B cell (primary cell): ENCODE results near the gene TBC1D22B. TPM values are rescaled to one million over a fixed set of nuclear protein-coding genes. Genes with fewer than 3 reads are reported as not detected.

Experiments used
- ATAC-seq: fragments of 200-7000 bp; cut with Tn5 transposase; one replicate; pipeline ENCODE4 v1.10.0; 2021; ENCODE audit warnings: low read depth, mild to moderate bottlenecking, moderate number of reproducible peaks, moderate library complexity
- CTCF ChIA-PET: fragments of 350-600 bp; sonication (Branson Sonifier 250); formaldehyde crosslinking; loops from one replicate; lab custom pipeline; 2021; ENCODE audit warnings: antibody characterized with exemption, inconsistent platforms; lab: Charles Lee
- POLR2A ChIA-PET: fragments of 350-600 bp; sonication (Branson Sonifier 250); formaldehyde crosslinking; loops from one replicate; lab custom pipeline; 2021; ENCODE audit warnings: antibody characterized with exemption; lab: Charles Lee
- DNase-seq: peaks from one replicate; pipeline ENCODE4 v3.0.0; 2013
- H2AFZ ChIP-seq: 2 replicates; pipeline ENCODE4 v1.6.1; 2012; ENCODE audit warnings: mild to moderate bottlenecking, low read depth, low read length; ENCODE audit not compliant: insufficient read depth, poor library complexity, severe bottlenecking
- H3K27ac ChIP-seq, 2 donors: 1 replicate in 1 of 2; 2 replicates in 1 of 2; pipeline ENCODE4 v1.5.1; 2012 to 2013; ENCODE audit warnings: low read length in 2 of 2, mild to moderate bottlenecking in 2 of 2, moderate library complexity in 1 of 2
- H3K27me3 ChIP-seq, 4 experiments: fragments of 200-600 bp in 1 of 4; sonication (generic) in 1 of 4; replicated peaks in 1 of 4; 1 replicate in 2 of 4; 2 replicates in 2 of 4; pipeline versions ENCODE4 v1.6.1 to v1.7.0; 2013 to 2016; ENCODE audit warnings: low read length in 3 of 4, mild to moderate bottlenecking in 2 of 4, mixed read lengths in 1 of 4, moderate library complexity in 1 of 4; ENCODE audit not compliant: insufficient read depth in 4 of 4, control insufficient read depth in 3 of 4; ENCODE audit errors: control extremely low read depth in 1 of 4
- H3K36me3 ChIP-seq, 2 experiments: replicated peaks in 1 of 2; 1 replicate in 1 of 2; 2 replicates in 1 of 2; pipeline versions ENCODE4 v1.6.1 to v1.7.1; 2013; ENCODE audit warnings: low read length in 1 of 2; ENCODE audit not compliant: insufficient read depth in 2 of 2, control insufficient read depth in 1 of 2; ENCODE audit errors: control extremely low read depth in 1 of 2, extremely low read depth in 1 of 2
- H3K4me1 ChIP-seq, 2 donors: fragments of 200-600 bp in 1 of 2; sonication (generic) in 1 of 2; 1 replicate in 1 of 2; 2 replicates in 1 of 2; pipeline versions ENCODE4 v1.5.1 to v1.6.1; 2013 to 2017; ENCODE audit warnings: low read length in 2 of 2; ENCODE audit not compliant: control insufficient read depth in 2 of 2, insufficient read depth in 2 of 2
- H3K4me2 ChIP-seq: replicated peaks from 2 replicates; pipeline ENCODE3; 2012; ENCODE audit warnings: mild to moderate bottlenecking, low read depth, low read length; ENCODE audit not compliant: poor library complexity, severe bottlenecking
- H3K4me3 ChIP-seq, 5 experiments: fragments of 200-600 bp in 1 of 5; sonication (generic) in 1 of 5; 1 replicate in 3 of 5; 2 replicates in 2 of 5; pipeline versions ENCODE4 v1.5.1 to v1.7.0; 2011 to 2016; ENCODE audit warnings: low read length in 4 of 5, mild to moderate bottlenecking in 4 of 5, low read depth in 2 of 5, control low read depth in 1 of 5, moderate library complexity in 1 of 5; ENCODE audit not compliant: insufficient read depth in 1 of 5; ENCODE audit errors: control extremely low read depth in 1 of 5, extremely low read depth in 1 of 5
- H3K79me2 ChIP-seq: fragments of 200-600 bp; sonication (generic); one replicate; pipeline ENCODE4 v1.6.0; 2016; ENCODE audit warnings: low read length; ENCODE audit not compliant: control insufficient read depth, insufficient read depth
- H3K9ac ChIP-seq: fragments of 200-600 bp; sonication (generic); 2 replicates; pipeline ENCODE4 v1.6.1; 2017; ENCODE audit warnings: mild to moderate bottlenecking, low read length, moderate library complexity
- H3K9me3 ChIP-seq, 3 donors: one replicate each; pipeline versions ENCODE4 v1.6.1 to v1.7.1; 2013; ENCODE audit warnings: low read length in 2 of 3; ENCODE audit not compliant: control insufficient read depth in 2 of 3, insufficient read depth in 1 of 3; ENCODE audit errors: control extremely low read depth in 1 of 3
- H4K20me1 ChIP-seq: 2 replicates; pipeline ENCODE4 v1.6.0; 2012; ENCODE audit warnings: mild to moderate bottlenecking, low read length; ENCODE audit not compliant: insufficient read depth, control insufficient read depth, poor library complexity, severe bottlenecking
- H3K27ac Mint-ChIP-seq: one replicate; pipeline ENCODE4 v1.8.0; 2021; ENCODE audit warnings: mixed read lengths
- H3K27me3 Mint-ChIP-seq: one replicate; pipeline ENCODE4 v1.8.0; 2021; ENCODE audit warnings: mixed read lengths
- H3K4me1 Mint-ChIP-seq: one replicate; pipeline ENCODE4 v1.8.0; 2021; ENCODE audit warnings: mixed read lengths
- H3K4me3 Mint-ChIP-seq: one replicate; pipeline ENCODE4 v1.8.0; 2021; ENCODE audit warnings: mixed read lengths
- H3K9me3 Mint-ChIP-seq: one replicate; pipeline ENCODE4 v1.8.0; 2022; ENCODE audit warnings: mixed read lengths; ENCODE audit not compliant: insufficient read depth
- CTCF ChIP-seq: fragments of 200-600 bp; IDR thresholded peaks from one replicate; pipeline ENCODE4 v1.8.0; 2022; ENCODE audit warnings: antibody characterized with exemption, mild to moderate bottlenecking
- EZH2 ChIP-seq: IDR thresholded peaks from 2 replicates; pipeline ENCODE4 v1.6.1; 2012; ENCODE audit warnings: borderline replicate concordance, low read depth, mild to moderate bottlenecking, moderate library complexity, low read length; ENCODE audit not compliant: insufficient read depth, poor library complexity, severe bottlenecking
- WGBS: methylation state at CpG from one replicate; pipeline ENCODE4 v1.1.5; 2013; ENCODE audit warnings: missing lambda C conversion rate; ENCODE audit not compliant: insufficient coverage; 5-methylcytosine and 5-hydroxymethylcytosine counted together
- intact Hi-C: fragments of 100-400 bp; cut with micrococcal nuclease; formaldehyde crosslinking; loops from one replicate; pipeline ENCODE4 v1.10.0; 2022
- polyA plus RNA-seq: library from polyadenylated mRNA; depleted of rRNA; stranded (reverse); fragments of >200 nt; gene quantifications from 2 replicates; pipeline ENCODE4 v1.2.3, GENCODE V29; 2012
- total RNA-seq, 2 donors: library from RNA; stranded (reverse); fragments of 120-200 nt in 1 of 2; gene quantifications; 1 replicate in 1 of 2; 2 replicates in 1 of 2; pipeline versions ENCODE4 v1.2.3 to v1.2.4, GENCODE V29; 2013 to 2022

Gene TBC1D22B
- total and polyA plus RNA-seq, 2 donors (not counting 1 experiment from before 2014, with no cell fraction given): 5.1 to 12.5 TPM

- ChIA-PET CTCF (interaction anchor here (1.2 kb wide), 1 partner anchor 32 kb away, joined by 4 read pairs; no protein-coding TSS in a partner anchor), POLR2A (no interaction called here)
- no peaks in the 10 kb centered on the region for H3K27me3 Mint-ChIP-seq
- H3K79me2 ChIP-seq: peaks cover 54% of the 10 kb centered on the region
- no peak overlapping the region for H3K9ac ChIP-seq
- no peak overlapping the region for H3K27ac Mint-ChIP-seq
- H3K27me3 ChIP-seq: no peaks in the 10 kb centered on the region
- peaks cover 16% of the 10 kb centered on the region for H4K20me1 ChIP-seq
- peaks cover 0 to 16% of the 10 kb centered on the region in 2 experiments for H3K36me3 ChIP-seq
- no peak for TF ChIP-seq CTCF
- no peak for TF ChIP-seq EZH2
- no peak overlapping the region for H3K27ac ChIP-seq
- no peaks in the 10 kb centered on the region for H3K9me3 Mint-ChIP-seq
- no peak for DNase-seq
- H3K4me1 Mint-ChIP-seq: peaks cover 30% of the 10 kb centered on the region
- 90% methylated on average over 1 of the region's 2 CpGs for WGBS
- H3K9me3 ChIP-seq: no peaks in the 10 kb centered on the region
- intact Hi-C loops: loop anchor here (10.0 kb wide), 1 partner anchor 457 kb away; the partner anchor contains the start of gene ZFAND3
- H3K4me3 Mint-ChIP-seq: no peak overlapping the region
- peaks cover 11 to 13% of the 10 kb centered on the region in 2 donors for H3K4me1 ChIP-seq
- no peak overlapping the region for H3K4me2 ChIP-seq
- ATAC-seq: no peak
- H3K4me3 ChIP-seq: no peak overlapping the region
- no peak overlapping the region for H2AFZ ChIP-seq
These were observed 100.3 kb downstream of the TBC1D22B start for GRCh38 chr6:37357860-37358259.

DNA sequence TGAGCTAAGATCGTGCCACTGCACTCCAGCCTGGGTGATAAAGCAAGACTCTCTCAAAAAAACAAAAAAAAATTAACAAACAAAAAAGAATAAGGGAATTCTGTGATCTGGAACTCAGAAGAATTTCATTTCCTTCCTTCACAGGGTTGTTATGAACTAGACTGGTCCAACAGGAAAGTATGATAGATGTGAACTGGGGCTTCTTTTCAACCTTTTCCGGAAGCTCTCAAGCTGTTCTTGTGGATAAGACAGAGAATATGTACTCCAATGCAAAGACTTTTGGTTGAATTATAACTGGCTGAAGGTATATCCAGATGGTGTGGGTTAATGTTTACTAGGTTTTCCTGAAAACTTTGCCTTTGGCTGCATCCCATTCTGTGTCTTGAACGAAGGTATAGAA lies 101.5 kb downstream of the TBC1D22B start:
- Mint-ChIP-seq H3K9me3 (no peaks in the 10 kb centered on the region), H3K27ac (no peak overlapping the region), H3K4me1 (peaks cover 23% of the 10 kb centered on the region), H3K4me3 (no peak overlapping the region), H3K27me3 (no peaks in the 10 kb centered on the region)
- 83% methylated on average over 1 of the region's 3 CpGs for WGBS
- Histone ChIP-seq H3K27me3 (no peaks in the 10 kb centered on the region), H3K4me3 (no peak overlapping the region), H3K9ac (no peak overlapping the region), H3K4me2 (no peak overlapping the region), H3K79me2 (peaks cover 43% of the 10 kb centered on the region), H3K9me3 (no peaks in the 10 kb centered on the region), H2AFZ (no peak overlapping the region), H3K4me1 (peaks cover 7 to 8% of the 10 kb centered on the region in 2 donors), H3K27ac (no peak overlapping the region), H3K36me3 (peaks cover 0 to 23% of the 10 kb centered on the region in 2 experiments), H4K20me1 (peaks cover 16% of the 10 kb centered on the region)
- TF ChIP-seq CTCF (no peak), EZH2 (no peak)
- ChIA-PET POLR2A (no interaction called here), CTCF (interaction anchor here (1.2 kb wide), 1 partner anchor 33 kb away, joined by 4 read pairs; no protein-coding TSS in a partner anchor)
- no peak for DNase-seq
- ATAC-seq: no peak
- intact Hi-C loops: loop anchor here (10.0 kb wide), 1 partner anchor 456 kb away; the partner anchor contains the start of gene ZFAND3
